ENCODE results near the gene CRB2. TPM values are rescaled to one million over a fixed set of nuclear protein-coding genes. Genes with fewer than 3 reads are reported as not detected.

CRB2 gene
- total and polyA plus RNA-seq, 2 donors (not counting 3 experiments of a cell fraction or from before 2014, with no cell fraction given): not detected

GRCh38 chr9:123412171-123412820 is 56.3 kb downstream of the CRB2 start:
- Histone ChIP-seq H3K36me3 (ENCODE audit: control insufficient read depth in 2 of 2, extremely low read depth in 1 of 2, insufficient read depth in 2 of 2, low read length in 2 of 2) (no peaks in the 10 kb centered on the region), H3K9ac (replicated peaks; ENCODE audit: extremely low read depth, insufficient read depth, low read length) (no peak overlapping the region), H3K27ac (ENCODE audit: insufficient read depth, low read depth, low read length) (no peak overlapping the region), H3K27me3 (ENCODE audit: control insufficient read depth in 2 of 2, insufficient read depth in 2 of 2, low read length in 2 of 2) (no peaks in the 10 kb centered on the region), H3K79me2 (ENCODE audit: control insufficient read depth, insufficient read depth, low read length) (no peaks in the 10 kb centered on the region), H3K9me1 (replicated peaks; ENCODE audit: control insufficient read depth, extremely low read depth, insufficient read depth, low read length) (no peaks in the 10 kb centered on the region), H4K20me1 (replicated peaks; ENCODE audit: control insufficient read depth, extremely low read depth, insufficient read depth, low read length) (no peaks in the 10 kb centered on the region), H3K9me3 (replicated peaks; ENCODE audit: control insufficient read depth, insufficient read depth, low read length) (no peaks in the 10 kb centered on the region), H2AFZ (ENCODE audit: low read depth, low read length) (no peak overlapping the region), H3K4me2 (ENCODE audit: insufficient read depth, low read length) (no peak overlapping the region), H3K4me1 (ENCODE audit: control insufficient read depth, extremely low read depth, insufficient read depth, low read length) (no peaks in the 10 kb centered on the region), H3K4me3 (replicated peaks in 1 of 3; ENCODE audit: insufficient read depth in 1 of 3, low read depth in 1 of 3, low read length in 3 of 3) (no peak overlapping the region)
- dilution Hi-C loops (cut with MboI; ENCODE audit: extremely low pct_ligation_motif_present, low sequenced_read_pairs): no loop called here
- CTCF ChIA-PET: no interaction called here
- TF ChIP-seq FOS (IDR thresholded peaks at IDR 0.05; ENCODE audit: borderline replicate concordance, insufficient read depth, low read length) (no peak), MYC (IDR thresholded peaks at IDR 0.05; ENCODE audit: low read depth, low read length) (no peak), GATA2 (IDR thresholded peaks at IDR 0.05; ENCODE audit: insufficient read depth, insufficient read length, low read depth, low read length) (no peak), POLR2AphosphoS5 (IDR thresholded peaks at IDR 0.05; ENCODE audit: insufficient read depth, low read depth, low read length) (no peak), JUN (IDR thresholded peaks at IDR 0.05; ENCODE audit: borderline replicate concordance, insufficient read depth, insufficient read length, low read depth) (no peak), CTCF (IDR thresholded peaks at IDR 0.05; ENCODE audit: extremely low read depth in 1 of 2, insufficient read depth in 1 of 2, low read depth in 1 of 2, low read length in 2 of 2) (no peak), MAX (IDR thresholded peaks at IDR 0.05; ENCODE audit: insufficient read depth, insufficient read length) (no peak), EZH2 (IDR thresholded peaks at IDR 0.05; ENCODE audit: borderline replicate concordance, low read depth, low read length, severe bottlenecking) (no peak), POLR2A (IDR thresholded peaks at IDR 0.05; ENCODE audit: low read depth, low read length) (no peak)
- no TSS peak for BruUV-seq (replicated peaks)
- intact Hi-C loops (cut with micrococcal nuclease): no loop called here
- DNase-seq (ENCODE audit: low read depth, low spot score) (no peak), FAIRE-seq (no peak)
- POLR2A ChIA-PET: no interaction called here
